GM19463 (cell line): ENCODE results near the gene ENTR1.
A peak's percentile ranks its signal among the peaks of the same experiment; 100 is the strongest.
"Not testable (repeated sequence)": the region's sequence is repeated elsewhere in the genome, so short reads cannot be mapped to it uniquely, and the experiment has no call there.

Experiments
- ATAC-seq: cut with Tn5 transposase; IDR thresholded peaks from one replicate; pipeline ENCODE4 v1.9.1; 2021; ENCODE audit warnings: mild to moderate bottlenecking, moderate library complexity; ENCODE audit not compliant: unreplicated experiment

Gene ENTR1

GRCh38 chr9:136438548-136439480, 28.4 kb upstream of the ENTR1 start:
- peak; percentile 56 for ATAC-seq

- ATAC-seq, result no peak
These were observed 27.6 kb upstream of the ENTR1 start for GRCh38 chr9:136437839-136438547.

- no peak for ATAC-seq
These were observed 27.0 kb upstream of the ENTR1 start for GRCh38 chr9:136437430-136437829.

- ATAC-seq, result no peak
These were observed 25.7 kb upstream of the ENTR1 start for GRCh38 chr9:136436055-136436634.

- ATAC-seq, result no peak
These were observed 24.3 kb upstream of the ENTR1 start for GRCh38 chr9:136434580-136435169.

- no peak for ATAC-seq
These were observed 23.6 kb upstream of the ENTR1 start for GRCh38 chr9:136433849-136434579.

- ATAC-seq, result no peak
These were observed 22.8 kb upstream of the ENTR1 start for GRCh38 chr9:136433043-136433715.

GRCh38 chr9:136432591-136432990, 22.2 kb upstream of the ENTR1 start:
- no peak for ATAC-seq

- ATAC-seq, result no peak
These were observed 21.5 kb upstream of the ENTR1 start for GRCh38 chr9:136431782-136432350.

- ATAC-seq, result no peak
These were observed 20.3 kb upstream of the ENTR1 start for GRCh38 chr9:136430588-136431234.

- ATAC-seq, result no peak
These were observed 19.5 kb upstream of the ENTR1 start for GRCh38 chr9:136429683-136430491.

- ATAC-seq, result no peak
These were observed 18.7 kb upstream of the ENTR1 start for GRCh38 chr9:136429075-136429628.

GRCh38 chr9:136426787-136427186, 16.4 kb upstream of the ENTR1 start:
- no peak for ATAC-seq

- not testable (repeated sequence) for ATAC-seq
These were observed 15.0 kb upstream of the ENTR1 start for GRCh38 chr9:136425367-136425766.

- ATAC-seq, result no peak
These were observed 14.4 kb upstream of the ENTR1 start for GRCh38 chr9:136424750-136425362.

- no peak for ATAC-seq
These were observed 13.2 kb upstream of the ENTR1 start for GRCh38 chr9:136423432-136424146.

- ATAC-seq, result no peak
These were observed 12.5 kb upstream of the ENTR1 start for GRCh38 chr9:136422876-136423275.
